Neural cell (in vitro differentiated cells): ENCODE measurements around the gene IDUA.

Source experiments
- CTCF ChIP-seq: fragments of 450-650 bp; IDR thresholded peaks from 2 replicates; pipeline ENCODE4 v1.5.1; 2014; ENCODE audit warnings: antibody characterized with exemption, mild to moderate bottlenecking, moderate library complexity; ENCODE audit not compliant: poor library complexity, severe bottlenecking
- EP300 ChIP-seq: fragments of 450-650 bp; conservative IDR thresholded peaks from 2 replicates; pipeline ENCODE4 v1.6.1; 2014; ENCODE audit warnings: antibody characterized with exemption, mild to moderate bottlenecking, moderate library complexity; ENCODE audit not compliant: poor library complexity, severe bottlenecking
- EZH2 ChIP-seq: fragments of 200-600, 300-800 bp; shearing (Covaris generic), sonication (generic); IDR thresholded peaks from 2 replicates; pipeline ENCODE4 v1.6.1; 2014; ENCODE audit warnings: antibody characterized with exemption, low read length, borderline replicate concordance, mild to moderate bottlenecking; ENCODE audit not compliant: insufficient read depth, poor library complexity, severe bottlenecking
- MXI1 ChIP-seq: fragments of 450-650 bp; conservative IDR thresholded peaks from 2 replicates; pipeline ENCODE4 v1.6.1; 2014; ENCODE audit warnings: antibody characterized with exemption, mild to moderate bottlenecking; ENCODE audit not compliant: poor library complexity, severe bottlenecking
- POLR2AphosphoS5 ChIP-seq: IDR thresholded peaks from 2 replicates; pipeline ENCODE4 v1.6.1; 2012
- RAD21 ChIP-seq: fragments of 450-650 bp; conservative IDR thresholded peaks from 2 replicates; pipeline ENCODE4 v1.6.1; 2014; ENCODE audit warnings: antibody characterized with exemption, mild to moderate bottlenecking, moderate library complexity
- REST ChIP-seq: IDR thresholded peaks from 2 replicates; pipeline ENCODE4 v1.6.1; 2012; ENCODE audit warnings: borderline replicate concordance
- SMC3 ChIP-seq: fragments of 450-650 bp; conservative IDR thresholded peaks from 2 replicates; pipeline ENCODE4 v1.6.1; 2014; ENCODE audit warnings: antibody characterized with exemption, mild to moderate bottlenecking, moderate library complexity; ENCODE audit not compliant: poor library complexity

- TF ChIP-seq POLR2AphosphoS5 (no peak), CTCF (no peak), EZH2 (no peak), REST (no peak), SMC3 (no peak), RAD21 (no peak), MXI1 (no peak), EP300 (no peak)
Measured at GRCh38 chr4:946517-947471, 40.0 kb upstream of the IDUA start.
